Mesenchymal stem cell (in vitro differentiated cells and primary cell): ENCODE results near the gene IL17REL.

Experiments used
- DNase-seq: peaks from one replicate; pipeline ENCODE4 v3.0.0-alpha.2; 2013
- H2AFZ ChIP-seq: one replicate; pipeline ENCODE4 v1.6.1; 2013; ENCODE audit warnings: low read depth, mild to moderate bottlenecking, control low read depth, inconsistent platforms, low read length, moderate library complexity
- H2AK5ac ChIP-seq: 2 replicates; pipeline ENCODE4 v1.6.1; 2013; ENCODE audit warnings: low read length, moderate library complexity, mild to moderate bottlenecking, inconsistent platforms; ENCODE audit not compliant: severe bottlenecking
- H2BK120ac ChIP-seq: one replicate; pipeline ENCODE4 v1.6.1; 2013; ENCODE audit warnings: low read depth, mild to moderate bottlenecking, inconsistent platforms, low read length, moderate library complexity
- H2BK12ac ChIP-seq, 2 experiments: one replicate each; pipeline ENCODE4 v1.6.1; 2013; ENCODE audit warnings: inconsistent platforms in 2 of 2, low read length in 2 of 2, mild to moderate bottlenecking in 2 of 2, moderate library complexity in 2 of 2, control low read depth in 1 of 2
- H2BK15ac ChIP-seq: one replicate; pipeline ENCODE4 v1.6.1; 2013; ENCODE audit warnings: mild to moderate bottlenecking, low read depth, inconsistent platforms; ENCODE audit not compliant: poor library complexity, severe bottlenecking
- H2BK5ac ChIP-seq: 2 replicates; pipeline ENCODE4 v1.6.1; 2013; ENCODE audit warnings: low read depth, mild to moderate bottlenecking, low read length, control low read depth, inconsistent platforms; ENCODE audit not compliant: poor library complexity, severe bottlenecking
- H3K14ac ChIP-seq, 2 experiments: one replicate each; pipeline ENCODE4 v1.6.1; 2013; ENCODE audit warnings: inconsistent platforms in 2 of 2, low read length in 2 of 2, control low read depth in 1 of 2, mild to moderate bottlenecking in 1 of 2, moderate library complexity in 1 of 2
- H3K18ac ChIP-seq, 2 experiments: one replicate each; pipeline ENCODE4 v1.6.1; 2013; ENCODE audit warnings: inconsistent platforms in 2 of 2, low read length in 2 of 2, control low read depth in 1 of 2, low read depth in 1 of 2, mild to moderate bottlenecking in 1 of 2
- H3K23ac ChIP-seq, 2 experiments: one replicate each; pipeline ENCODE4 v1.6.1; 2013; ENCODE audit warnings: inconsistent platforms in 2 of 2, low read length in 2 of 2, mild to moderate bottlenecking in 2 of 2, moderate library complexity in 2 of 2, control low read depth in 1 of 2
- H3K27ac ChIP-seq: 2 replicates; pipeline ENCODE4 v1.5.1; 2013; ENCODE audit warnings: mild to moderate bottlenecking, moderate library complexity, low read length, control low read depth, inconsistent platforms; ENCODE audit not compliant: poor library complexity, severe bottlenecking
- H3K27me3 ChIP-seq, 2 experiments: 2 replicates each; pipeline versions ENCODE4 v1.6.1 to v1.7.0; 2013; ENCODE audit warnings: low read length in 2 of 2, mild to moderate bottlenecking in 2 of 2, moderate library complexity in 2 of 2, control low read depth in 1 of 2, inconsistent platforms in 1 of 2; ENCODE audit not compliant: control insufficient read depth in 1 of 2, insufficient read depth in 1 of 2
- H3K36me3 ChIP-seq, 2 experiments: 2 replicates each; pipeline versions ENCODE4 v1.6.1 to v1.7.0; 2013; ENCODE audit warnings: low read length in 2 of 2, control low read depth in 1 of 2, inconsistent platforms in 1 of 2, low read depth in 1 of 2, mild to moderate bottlenecking in 1 of 2; ENCODE audit not compliant: insufficient read depth in 2 of 2, control insufficient read depth in 1 of 2
- H3K4ac ChIP-seq, 2 experiments: one replicate each; pipeline ENCODE4 v1.6.1; 2013; ENCODE audit warnings: inconsistent platforms in 2 of 2, low read length in 2 of 2, mild to moderate bottlenecking in 2 of 2, moderate library complexity in 2 of 2, control low read depth in 1 of 2, low read depth in 1 of 2
- H3K4me1 ChIP-seq: 2 replicates; pipeline ENCODE4 v1.6.1; 2013; ENCODE audit warnings: low read depth, low read length, control low read depth; ENCODE audit not compliant: control insufficient read depth, insufficient read depth
- H3K4me2 ChIP-seq: 2 replicates; pipeline ENCODE4 v1.6.1; 2013; ENCODE audit warnings: low read length, mild to moderate bottlenecking, inconsistent platforms; ENCODE audit not compliant: poor library complexity, severe bottlenecking
- H3K4me3 ChIP-seq, 2 experiments: 2 replicates each; pipeline versions ENCODE4 v1.5.1 to v1.7.0; 2013; ENCODE audit warnings: low read length in 2 of 2, mild to moderate bottlenecking in 2 of 2, control low read depth in 1 of 2, low read depth in 1 of 2; ENCODE audit not compliant: insufficient read depth in 1 of 2
- H3K79me1 ChIP-seq: replicated peaks from 2 replicates; pipeline ENCODE4 v1.6.1; 2013; ENCODE audit warnings: mild to moderate bottlenecking, control low read depth, low read length, inconsistent platforms; ENCODE audit not compliant: poor library complexity, severe bottlenecking
- H3K9ac ChIP-seq: 2 replicates; pipeline ENCODE4 v1.7.0; 2013; ENCODE audit warnings: mild to moderate bottlenecking, low read length, moderate library complexity
- H3K9me3 ChIP-seq: 2 replicates; pipeline ENCODE4 v1.7.0; 2013; ENCODE audit warnings: mild to moderate bottlenecking, low read length; ENCODE audit not compliant: control insufficient read depth
- H4K8ac ChIP-seq: one replicate; pipeline ENCODE4 v1.6.1; 2013; ENCODE audit warnings: inconsistent platforms, mild to moderate bottlenecking, low read length, moderate library complexity
- H4K91ac ChIP-seq: one replicate; pipeline ENCODE4 v1.6.1; 2013; ENCODE audit warnings: mild to moderate bottlenecking, low read length, inconsistent platforms
- WGBS: methylation state at CpG from one replicate; pipeline ENCODE4 v1.1.7; 2013; ENCODE audit warnings: mixed read lengths; 5-methylcytosine and 5-hydroxymethylcytosine counted together

IL17REL gene

DNA sequence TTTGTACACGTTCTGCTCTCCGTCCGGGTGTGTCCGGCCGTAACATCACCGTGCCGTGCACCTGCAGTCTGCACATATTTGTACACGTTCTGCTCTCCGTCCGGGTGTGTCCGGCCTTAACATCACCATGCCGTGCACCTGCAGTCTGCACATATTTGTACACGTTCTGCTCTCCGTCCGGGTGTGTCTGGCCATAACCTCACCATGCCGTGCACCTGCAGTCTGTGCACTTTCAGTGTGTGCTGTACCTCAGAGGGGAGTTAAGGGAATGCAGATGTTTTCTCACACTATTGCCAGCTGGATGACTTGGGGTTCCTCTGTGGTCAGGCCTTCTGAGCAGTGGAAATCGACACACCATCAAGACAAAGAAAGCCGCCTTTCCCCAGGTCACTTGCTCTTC, 41.3 kb upstream of the IL17REL start:
- H2BK120ac ChIP-seq: no peak overlapping the region
- WGBS: 92% methylated on average over 18 of the region's 18 CpGs
- no peaks in the 10 kb centered on the region for H3K36me3 ChIP-seq
- no peaks in the 10 kb centered on the region for H3K79me1 ChIP-seq
- peaks cover 30% of the 10 kb centered on the region for H3K9me3 ChIP-seq
- H3K27me3 ChIP-seq: peaks cover 12 to 26% of the 10 kb centered on the region in 2 experiments
- no peak overlapping the region for H3K4me3 ChIP-seq
- H3K9ac ChIP-seq: no peak overlapping the region
- H3K4ac ChIP-seq: no peak overlapping the region
- DNase-seq: no peak
- no peak overlapping the region for H3K27ac ChIP-seq
- no peak overlapping the region for H2BK15ac ChIP-seq
- H3K4me1 ChIP-seq: peaks cover 6% of the 10 kb centered on the region
- H2BK12ac ChIP-seq: no peak overlapping the region
- no peak overlapping the region for H4K8ac ChIP-seq
- H3K14ac ChIP-seq: no peak overlapping the region
- no peak overlapping the region for H3K18ac ChIP-seq
- no peak overlapping the region for H3K4me2 ChIP-seq
- H3K23ac ChIP-seq: no peak overlapping the region
- no peak overlapping the region for H2BK5ac ChIP-seq
- H2AFZ ChIP-seq: no peak overlapping the region
- no peak overlapping the region for H2AK5ac ChIP-seq
- no peak overlapping the region for H4K91ac ChIP-seq

DNA sequence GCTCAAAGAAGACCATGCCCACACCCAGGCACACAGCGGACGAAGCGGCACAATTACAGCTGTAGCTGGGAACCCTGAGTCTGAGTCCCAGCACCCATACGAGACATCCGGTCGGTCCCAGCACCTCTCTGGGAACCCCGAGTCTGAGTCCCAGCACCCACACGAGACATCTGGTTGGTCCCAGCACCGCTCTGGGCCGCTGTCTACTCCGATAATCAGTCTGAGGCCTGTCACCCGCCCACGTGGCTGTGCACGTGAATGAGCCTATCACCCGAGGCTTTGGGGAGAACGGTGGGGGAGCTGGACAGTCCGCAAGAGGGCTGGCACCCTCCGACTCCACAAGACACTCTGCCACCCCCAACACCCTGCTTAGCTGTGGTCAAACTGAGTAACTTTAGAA, 39.4 kb upstream of the IL17REL start:
- peaks cover 30% of the 10 kb centered on the region for H3K9me3 ChIP-seq
- no peaks in the 10 kb centered on the region for H3K36me3 ChIP-seq
- H3K14ac ChIP-seq: no peak overlapping the region
- no peak overlapping the region for H3K27ac ChIP-seq
- no peaks in the 10 kb centered on the region for H3K4me1 ChIP-seq
- no peak overlapping the region for H3K4me2 ChIP-seq
- peaks cover 4 to 19% of the 10 kb centered on the region in 2 experiments for H3K27me3 ChIP-seq
- H3K4me3 ChIP-seq: no peak overlapping the region
- no peak overlapping the region for H2BK5ac ChIP-seq
- no peak overlapping the region for H2BK12ac ChIP-seq
- no peak overlapping the region for H3K23ac ChIP-seq
- H3K79me1 ChIP-seq: no peaks in the 10 kb centered on the region
- no peak overlapping the region for H4K8ac ChIP-seq
- no peak overlapping the region for H2AFZ ChIP-seq
- no peak overlapping the region for H3K18ac ChIP-seq
- H3K4ac ChIP-seq: no peak overlapping the region
- no peak overlapping the region for H2BK15ac ChIP-seq
- no peak overlapping the region for H4K91ac ChIP-seq
- no peak overlapping the region for H2AK5ac ChIP-seq
- DNase-seq: no peak
- no peak overlapping the region for H2BK120ac ChIP-seq
- no peak overlapping the region for H3K9ac ChIP-seq
- WGBS: 84% methylated on average over 17 of the region's 18 CpGs

DNA sequence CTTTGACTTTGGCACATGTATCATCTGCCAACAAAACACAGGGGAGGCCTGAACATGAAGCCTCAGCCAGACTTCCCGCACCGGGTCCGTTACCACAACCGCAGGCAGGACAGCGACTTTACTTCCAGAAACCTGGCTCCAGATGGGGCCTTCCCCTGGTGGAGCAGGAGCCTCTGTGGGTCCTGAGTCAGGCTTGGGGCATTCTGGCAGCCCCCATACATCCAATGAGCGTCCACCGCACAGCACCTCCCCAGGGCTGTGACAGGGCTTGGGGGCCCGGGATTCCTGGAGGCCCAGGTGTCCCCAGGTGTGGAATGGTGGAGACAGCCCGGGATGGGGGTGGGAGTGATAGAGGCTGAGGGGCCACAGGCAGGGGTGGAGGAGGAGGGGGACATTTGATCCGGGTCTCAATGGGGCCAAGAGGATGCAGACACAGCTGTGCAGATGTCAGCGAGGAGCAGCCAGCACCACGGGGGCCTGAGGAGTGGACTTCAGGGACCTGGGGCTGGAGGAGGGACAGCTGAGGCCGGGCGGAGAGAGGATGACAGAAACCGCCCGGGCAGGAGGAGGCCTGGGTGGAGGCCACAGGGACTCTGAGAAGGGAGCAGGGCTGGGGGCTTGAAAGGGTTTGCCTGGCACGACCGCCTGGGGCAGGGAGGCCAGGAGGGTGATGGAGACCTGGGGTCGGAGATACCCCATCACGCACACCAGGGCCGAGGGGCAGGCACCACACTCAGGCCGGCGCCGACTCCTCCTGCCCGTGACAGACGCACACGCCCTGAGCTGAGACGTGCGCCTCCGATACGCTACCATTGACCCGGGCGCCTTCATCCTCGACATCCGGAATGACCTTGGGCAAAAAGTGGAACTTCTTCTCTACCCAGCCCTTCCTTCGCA, 37.0 kb upstream of the IL17REL start:
- WGBS: 93% methylated on average over 36 of the region's 36 CpGs
- H4K91ac ChIP-seq: no peak overlapping the region
- no peaks in the 10 kb centered on the region for H3K4me1 ChIP-seq
- H3K23ac ChIP-seq: no peak overlapping the region
- no peak overlapping the region for H2BK5ac ChIP-seq
- no peak overlapping the region for H2BK15ac ChIP-seq
- H3K14ac ChIP-seq: no peak overlapping the region
- H2BK120ac ChIP-seq: no peak overlapping the region
- no peak for DNase-seq
- no peaks in the 10 kb centered on the region for H3K79me1 ChIP-seq
- no peak overlapping the region for H3K18ac ChIP-seq
- H3K9me3 ChIP-seq: peaks cover 30% of the 10 kb centered on the region
- no peak overlapping the region for H3K4me3 ChIP-seq
- H3K4me2 ChIP-seq: no peak overlapping the region
- H3K36me3 ChIP-seq: no peaks in the 10 kb centered on the region
- peaks cover 4 to 20% of the 10 kb centered on the region in 2 experiments for H3K27me3 ChIP-seq
- no peak overlapping the region for H3K4ac ChIP-seq
- no peak overlapping the region for H2AFZ ChIP-seq
- H2AK5ac ChIP-seq: no peak overlapping the region
- H4K8ac ChIP-seq: no peak overlapping the region
- no peak overlapping the region for H3K9ac ChIP-seq
- no peak overlapping the region for H3K27ac ChIP-seq
- no peak overlapping the region for H2BK12ac ChIP-seq

DNA sequence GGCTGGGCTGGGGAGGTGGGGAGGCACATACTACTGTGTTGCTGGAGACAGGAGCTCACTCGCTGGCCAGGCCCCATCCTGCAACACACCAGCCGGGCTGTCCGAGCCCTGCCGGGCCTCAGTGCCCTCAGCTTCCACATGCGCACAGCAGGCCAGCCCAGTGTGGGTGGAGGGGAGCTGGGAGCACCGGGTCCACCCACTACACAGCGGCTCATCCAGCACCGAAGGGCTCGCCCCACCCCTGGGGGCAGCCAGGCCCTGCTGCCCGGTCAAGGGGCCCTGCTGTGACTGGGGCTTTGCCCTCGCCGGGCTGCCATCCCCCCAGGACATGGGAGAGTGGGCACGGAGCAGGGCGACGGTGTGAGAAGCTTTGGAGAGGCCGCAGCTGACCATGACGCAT, 36.3 kb upstream of the IL17REL start:
- Histone ChIP-seq H3K23ac (no peak overlapping the region), H2AFZ (no peak overlapping the region), H3K9ac (no peak overlapping the region), H3K4me1 (no peaks in the 10 kb centered on the region), H3K9me3 (peaks cover 26% of the 10 kb centered on the region), H4K8ac (no peak overlapping the region), H3K27ac (no peak overlapping the region), H2BK5ac (no peak overlapping the region), H3K18ac (no peak overlapping the region), H3K27me3 (peaks cover 4 to 16% of the 10 kb centered on the region in 2 experiments), H2BK15ac (no peak overlapping the region), H3K4ac (no peak overlapping the region), H3K36me3 (no peaks in the 10 kb centered on the region), H3K4me2 (no peak overlapping the region), H2BK120ac (no peak overlapping the region), H3K14ac (peak overlapping the region in 1 of 2 experiments; percentile 39), H3K79me1 (no peaks in the 10 kb centered on the region), H2BK12ac (no peak overlapping the region), H4K91ac (no peak overlapping the region), H2AK5ac (no peak overlapping the region), H3K4me3 (no peak overlapping the region)
- 85% methylated on average over 17 of the region's 17 CpGs for WGBS
- DNase-seq: no peak
